BE2C (cell line): Measurements from ENCODE around the gene THOC6.
"Not testable (repeated sequence)": the region's sequence is repeated elsewhere in the genome, so short reads cannot be mapped to it uniquely, and the experiment has no call there.

Source experiments
- DNase-seq: peaks from one replicate; pipeline ENCODE4 v3.0.0-alpha.2; 2020
- H3K27me3 ChIP-seq: fragments of 250-450 bp; sonication (Bioruptor Pico); 2 replicates; pipeline ENCODE4 v1.5.1; 2020; ENCODE audit warnings: mild to moderate bottlenecking
- H3K36me3 ChIP-seq: fragments of 250-450 bp; sonication (Bioruptor Pico); 2 replicates; pipeline ENCODE4 v1.5.1; 2020; ENCODE audit warnings: mild to moderate bottlenecking
- H3K4me1 ChIP-seq: fragments of 250-450 bp; sonication (Bioruptor Pico); 2 replicates; pipeline ENCODE4 v1.5.1; 2020
- H3K4me3 ChIP-seq: 2 replicates; pipeline ENCODE4 v1.5.1; 2011; ENCODE audit warnings: low read depth, low read length
- H3K9me3 ChIP-seq: fragments of 250-450 bp; sonication (Bioruptor Pico); 2 replicates; pipeline ENCODE4 v1.5.1; 2020
- TF ChIP-seq, protein P1 (sequence below): IDR thresholded peaks from 2 replicates; pipeline ENCODE4 v1.5.1; 2012; ENCODE audit warnings: mild to moderate bottlenecking, low read depth, low read length

The THOC6 gene

DNA sequence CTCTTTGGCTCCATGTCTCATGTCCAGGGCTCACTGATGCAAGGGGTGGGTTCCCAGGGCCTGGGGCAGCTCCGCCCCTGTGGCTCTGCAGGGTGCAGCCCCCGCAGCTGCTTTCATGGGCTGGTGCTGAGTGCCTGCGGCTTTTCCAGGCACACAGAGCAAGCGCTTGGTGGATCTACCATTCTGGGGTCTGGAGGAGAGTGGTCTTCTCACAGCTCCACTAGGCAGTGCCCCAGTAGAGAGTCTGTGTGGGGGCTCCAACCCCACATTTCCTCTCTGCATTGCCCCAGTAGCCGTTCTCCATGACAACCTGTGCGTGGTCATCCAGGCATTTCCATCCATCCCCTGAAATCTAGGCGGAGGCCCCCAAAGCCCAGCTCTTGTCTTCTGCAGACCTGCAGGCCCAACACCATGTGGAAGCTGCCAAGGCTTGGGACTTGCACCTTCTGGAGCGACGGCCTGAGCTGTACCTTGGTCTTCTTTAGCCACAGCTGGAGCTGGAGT, 46.8 kb downstream of the THOC6 start:
- DNase-seq: no peak
- H3K4me1 ChIP-seq: no peaks in the 10 kb centered on the region

DNA sequence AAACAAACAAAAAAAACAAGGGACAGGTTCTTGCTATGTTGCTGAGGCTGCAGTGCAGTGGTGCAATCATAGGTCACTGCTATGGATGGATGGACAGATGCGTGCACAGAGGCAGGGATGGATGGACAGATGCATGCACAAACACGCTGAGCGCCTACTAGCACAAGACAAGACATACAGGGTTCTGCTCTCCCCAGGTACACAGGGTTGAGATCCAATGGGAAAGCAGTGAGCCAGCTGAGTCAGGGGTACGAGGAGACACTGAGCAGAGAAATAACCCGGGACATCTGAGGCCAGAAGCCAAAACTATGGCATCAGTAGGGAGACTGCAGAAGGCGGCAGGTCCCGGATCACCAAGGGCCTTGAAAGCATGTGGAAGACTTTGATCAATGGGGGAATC, 47.8 kb downstream of the THOC6 start:
- TF ChIP-seq, protein P1, sequence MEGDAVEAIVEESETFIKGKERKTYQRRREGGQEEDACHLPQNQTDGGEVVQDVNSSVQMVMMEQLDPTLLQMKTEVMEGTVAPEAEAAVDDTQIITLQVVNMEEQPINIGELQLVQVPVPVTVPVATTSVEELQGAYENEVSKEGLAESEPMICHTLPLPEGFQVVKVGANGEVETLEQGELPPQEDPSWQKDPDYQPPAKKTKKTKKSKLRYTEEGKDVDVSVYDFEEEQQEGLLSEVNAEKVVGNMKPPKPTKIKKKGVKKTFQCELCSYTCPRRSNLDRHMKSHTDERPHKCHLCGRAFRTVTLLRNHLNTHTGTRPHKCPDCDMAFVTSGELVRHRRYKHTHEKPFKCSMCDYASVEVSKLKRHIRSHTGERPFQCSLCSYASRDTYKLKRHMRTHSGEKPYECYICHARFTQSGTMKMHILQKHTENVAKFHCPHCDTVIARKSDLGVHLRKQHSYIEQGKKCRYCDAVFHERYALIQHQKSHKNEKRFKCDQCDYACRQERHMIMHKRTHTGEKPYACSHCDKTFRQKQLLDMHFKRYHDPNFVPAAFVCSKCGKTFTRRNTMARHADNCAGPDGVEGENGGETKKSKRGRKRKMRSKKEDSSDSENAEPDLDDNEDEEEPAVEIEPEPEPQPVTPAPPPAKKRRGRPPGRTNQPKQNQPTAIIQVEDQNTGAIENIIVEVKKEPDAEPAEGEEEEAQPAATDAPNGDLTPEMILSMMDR: no peak
- no peaks in the 10 kb centered on the region for H3K36me3 ChIP-seq
- H3K4me3 ChIP-seq: no peak overlapping the region
- no peak for DNase-seq
- no peaks in the 10 kb centered on the region for H3K4me1 ChIP-seq
- peaks cover 11% of the 10 kb centered on the region for H3K27me3 ChIP-seq
- H3K9me3 ChIP-seq: no peaks in the 10 kb centered on the region; the same call in 1 of the 2 replicates

More for the DNA sequence above, 46.8 kb downstream of the THOC6 start:
- H3K36me3 ChIP-seq: no peaks in the 10 kb centered on the region
- H3K9me3 ChIP-seq: no peaks in the 10 kb centered on the region; the same call in 1 of the 2 replicates
- H3K27me3 ChIP-seq: peaks cover 3% of the 10 kb centered on the region; the same call in 1 of the 2 replicates
- TF ChIP-seq, protein P1: no peak
- no peak overlapping the region for H3K4me3 ChIP-seq

DNA sequence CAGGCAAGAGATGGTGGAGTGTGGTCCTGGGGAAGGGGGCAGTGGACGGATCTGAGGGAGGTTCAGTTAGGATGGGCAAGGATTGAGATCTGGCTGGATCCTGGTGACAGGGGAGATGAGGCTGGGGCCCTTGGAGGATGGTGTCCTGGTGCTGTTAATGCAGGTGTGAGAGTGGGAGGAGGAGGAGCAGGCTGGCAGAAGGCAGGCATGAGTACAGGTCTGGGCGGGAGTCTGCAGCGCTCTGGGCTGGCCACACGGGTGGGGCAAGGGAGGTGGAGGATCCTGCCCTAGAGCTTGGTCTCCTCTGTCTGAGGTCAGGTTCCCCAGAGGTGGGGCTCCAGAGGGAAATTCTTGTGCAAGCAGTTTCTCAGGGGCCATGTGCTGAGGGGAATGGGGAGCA, 48.3 kb downstream of the THOC6 start:
- not testable (repeated sequence) for H3K4me3 ChIP-seq, DNase-seq, H3K9me3 ChIP-seq, H3K4me1 ChIP-seq, H3K36me3 ChIP-seq
- H3K27me3 ChIP-seq: peaks cover 16% of the 10 kb centered on the region

DNA sequence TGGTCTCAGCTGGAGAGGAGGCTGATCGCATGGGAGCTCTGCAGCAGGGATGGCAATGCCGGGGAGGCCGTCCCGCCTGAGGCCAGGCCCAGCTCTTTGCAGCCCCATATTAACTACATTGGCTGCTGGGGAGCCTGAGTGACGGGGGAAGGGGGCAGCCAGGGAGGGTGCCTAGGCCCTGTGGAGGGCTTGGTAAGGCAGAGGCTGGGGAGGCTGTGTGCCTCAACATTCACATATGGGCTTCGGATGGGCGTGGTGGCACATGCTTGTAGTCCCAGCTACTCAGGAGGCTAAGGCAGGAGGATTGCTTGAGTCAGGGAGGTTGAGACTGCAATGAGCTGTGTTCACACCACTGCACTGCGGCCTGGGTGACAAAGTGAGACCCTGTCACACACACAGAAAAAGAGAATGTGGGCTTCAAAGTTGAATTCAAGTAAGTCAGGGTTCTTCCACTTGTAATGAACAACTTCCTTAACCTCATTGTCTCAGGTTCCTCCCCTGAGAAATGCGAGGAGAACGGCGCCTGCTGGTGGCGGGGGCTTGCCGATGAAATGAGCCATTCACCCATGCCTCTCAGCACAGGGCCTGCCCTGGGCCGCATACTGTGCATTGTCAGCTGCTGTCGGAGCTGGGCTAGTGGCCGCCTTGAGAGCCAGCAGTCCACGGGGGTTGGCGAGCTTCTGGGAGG, 48.9 kb downstream of the THOC6 start:
- H3K4me1 ChIP-seq: not testable (repeated sequence)

DNA sequence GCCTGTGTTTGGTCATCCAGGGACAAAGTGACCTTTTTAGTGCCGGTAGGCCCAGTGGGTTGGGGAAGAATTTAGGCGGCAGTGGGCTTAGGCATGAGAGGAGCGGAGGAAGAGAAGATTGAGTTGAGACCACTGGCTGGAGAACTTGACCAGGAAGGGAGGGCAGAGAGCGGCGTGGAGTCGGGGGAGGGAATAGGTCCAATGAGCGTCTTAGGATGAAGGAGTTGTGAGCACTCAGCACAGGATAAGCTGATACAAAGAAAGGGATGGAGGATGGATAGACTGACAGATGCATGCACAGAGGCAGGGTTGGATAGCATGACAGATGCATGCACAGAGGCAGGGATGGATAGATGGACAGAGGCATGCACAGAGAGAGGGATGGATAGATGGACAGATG, 49.6 kb downstream of the THOC6 start:
- Histone ChIP-seq H3K4me3 (no peak overlapping the region), H3K4me1 (no peaks in the 10 kb centered on the region), H3K27me3 (peaks cover 23% of the 10 kb centered on the region), H3K36me3 (no peaks in the 10 kb centered on the region), H3K9me3 (no peaks in the 10 kb centered on the region)
- TF ChIP-seq, protein P1: no peak
- no peak for DNase-seq

More for the DNA sequence above, 48.9 kb downstream of the THOC6 start:
- not testable (repeated sequence) for H3K4me3 ChIP-seq, DNase-seq, H3K36me3 ChIP-seq, H3K9me3 ChIP-seq
- peaks cover 20% of the 10 kb centered on the region for H3K27me3 ChIP-seq

DNA sequence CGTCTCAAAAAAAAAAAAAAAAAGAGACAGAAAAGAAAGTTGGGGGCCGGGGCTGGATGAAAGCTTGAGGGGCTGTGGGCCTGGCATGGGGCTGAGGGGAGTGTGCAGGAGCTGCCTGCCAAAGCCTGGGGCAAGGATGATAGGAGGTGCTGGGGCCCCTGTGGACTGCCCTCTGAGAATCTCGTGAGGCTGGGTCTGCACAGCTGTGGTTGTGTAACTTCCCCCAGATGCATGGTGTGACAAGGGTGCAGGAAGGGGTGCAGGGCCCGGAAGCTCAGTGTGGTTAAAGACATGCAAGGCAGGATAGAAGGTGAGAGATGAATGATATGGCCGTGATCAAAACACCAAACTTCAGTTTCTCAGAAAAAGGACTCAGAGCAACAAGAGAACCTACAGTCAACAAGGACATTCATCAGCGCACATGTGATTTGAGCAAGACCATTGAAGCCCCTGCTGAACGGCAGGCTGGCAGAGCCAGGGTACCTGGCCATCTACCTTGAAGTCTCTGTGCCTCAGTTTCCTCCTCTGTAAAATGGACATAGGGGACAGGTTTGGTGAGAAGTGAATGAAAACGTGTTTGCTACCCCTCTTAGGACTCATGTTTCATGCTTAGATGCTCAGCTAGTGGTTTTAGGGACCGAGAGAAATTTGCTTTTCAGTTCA, 51.2 kb downstream of the THOC6 start:
- Histone ChIP-seq H3K27me3 (peaks cover 35% of the 10 kb centered on the region), H3K4me1 (no peaks in the 10 kb centered on the region), H3K9me3 (no peaks in the 10 kb centered on the region), H3K4me3 (no peak overlapping the region), H3K36me3 (no peaks in the 10 kb centered on the region)
- TF ChIP-seq, protein P1: no peak
- DNase-seq: no peak

DNA sequence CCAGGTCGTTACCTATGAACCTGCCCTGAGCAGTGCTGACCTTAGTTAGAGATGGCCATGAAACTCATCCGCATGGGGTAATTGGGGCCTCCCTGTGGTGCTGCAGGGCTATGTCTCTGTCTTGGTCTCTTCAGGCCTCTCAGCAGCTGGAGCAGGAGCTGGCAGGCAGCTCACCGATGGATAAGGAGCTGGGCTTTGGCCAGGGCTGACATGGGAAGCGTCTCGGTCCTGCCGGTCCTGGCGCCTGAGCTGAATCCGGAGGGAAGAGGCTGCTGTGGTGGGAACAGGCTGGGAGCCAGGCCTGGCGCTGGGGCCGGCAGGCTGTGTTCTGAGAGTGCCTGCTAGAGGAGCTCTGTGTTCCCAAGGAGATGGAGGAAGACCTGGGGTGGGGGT, 51.7 kb downstream of the THOC6 start:
- Histone ChIP-seq H3K36me3 (no peaks in the 10 kb centered on the region), H3K27me3 (peaks cover 41% of the 10 kb centered on the region), H3K9me3 (no peaks in the 10 kb centered on the region), H3K4me1 (no peaks in the 10 kb centered on the region), H3K4me3 (no peak overlapping the region)
- TF ChIP-seq, protein P1: no peak
- DNase-seq: no peak

DNA sequence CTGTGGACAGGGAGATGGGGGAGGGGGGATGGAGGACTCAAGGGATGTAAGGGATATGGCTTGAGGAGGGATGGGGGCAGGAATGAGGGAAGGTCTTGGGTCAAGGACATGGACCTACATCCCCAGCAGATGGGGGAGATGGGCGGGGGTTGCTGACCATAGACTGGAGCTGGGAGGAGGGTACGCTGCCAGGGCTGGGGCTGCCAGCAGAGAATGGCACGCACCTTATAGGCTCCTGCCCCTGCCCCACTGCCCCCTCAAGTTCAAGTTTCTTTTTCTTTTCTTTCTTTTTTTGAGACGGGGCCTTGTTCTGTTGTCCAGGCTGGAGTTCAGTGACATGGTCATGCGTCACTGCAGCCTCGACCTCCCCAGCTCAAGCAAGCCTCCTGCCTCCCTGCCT, 52.1 kb downstream of the THOC6 start:
- H3K4me1 ChIP-seq, H3K36me3 ChIP-seq, DNase-seq, H3K9me3 ChIP-seq, H3K4me3 ChIP-seq: not testable (repeated sequence)
- peaks cover 45% of the 10 kb centered on the region for H3K27me3 ChIP-seq
